Caco-2 (cell line): ENCODE data around the gene PPP1R13B. TPM values are rescaled to one million over a fixed set of nuclear protein-coding genes. Genes with fewer than 3 reads are reported as not detected.
A peak's percentile ranks its signal among the peaks of the same experiment; 100 is the strongest.

ENCODE experiments used
- Bru-seq: library from RNA; stranded (reverse); fragments of 400-500 nt; gene quantifications from one replicate; lab custom pipeline; 2021; lab: Mats Ljungman, UMichigan
- BruChase-seq, 2 experiments: library from RNA; stranded (reverse); fragments of 400-500 nt; gene quantifications; one replicate each; lab custom pipeline; 2021; lab: Mats Ljungman, UMichigan
- BruUV-seq: library from RNA; stranded (reverse); fragments of 400-500 nt; replicated peaks from 2 replicates; lab custom pipeline; 2021; lab: Mats Ljungman, UMichigan
- CTCF ChIA-PET: fragments of 300-600 bp; sonication (Branson Sonifier 250); formaldehyde crosslinking; loops from one replicate; lab custom pipeline; 2022; ENCODE audit warnings: antibody characterized with exemption; lab: Charles Lee
- POLR2A ChIA-PET: fragments of 300-600 bp; sonication (Branson Sonifier 250); formaldehyde crosslinking; loops from one replicate; lab custom pipeline; 2022; ENCODE audit warnings: antibody characterized with exemption; lab: Charles Lee
- DNase-seq, 2 experiments: peaks; one replicate each; pipeline versions ENCODE4 v3.0.0 to v3.0.0-alpha.2; 2020 to 2022
- H3K27me3 ChIP-seq: replicated peaks from 2 replicates; pipeline ENCODE4 v1.6.0; 2011; ENCODE audit warnings: low read length; ENCODE audit not compliant: control insufficient read depth, insufficient read depth
- H3K36me3 ChIP-seq: 2 replicates; pipeline ENCODE4 v1.5.1; 2011; ENCODE audit warnings: low read length; ENCODE audit not compliant: control insufficient read depth, insufficient read depth
- H3K4me1 ChIP-seq: fragments of 250-450 bp; sonication (Bioruptor Pico); 2 replicates; pipeline ENCODE4 v1.5.1; 2020; ENCODE audit warnings: mild to moderate bottlenecking
- H3K4me3 ChIP-seq: 2 replicates; pipeline ENCODE4 v1.5.1; 2011; ENCODE audit warnings: low read depth, mild to moderate bottlenecking, control low read depth, low read length
- H3K9me3 ChIP-seq: fragments of 250-450 bp; sonication (Bioruptor Pico); 2 replicates; pipeline ENCODE4 v1.5.1; 2020; ENCODE audit warnings: mild to moderate bottlenecking, moderate library complexity
- H3K27ac Mint-ChIP-seq: one replicate; pipeline ENCODE4 v1.8.0; 2022; ENCODE audit warnings: mixed read lengths; ENCODE audit not compliant: unreplicated experiment
- H3K27me3 Mint-ChIP-seq: one replicate; pipeline ENCODE4 v1.8.0; 2022; ENCODE audit warnings: mixed read lengths; ENCODE audit not compliant: insufficient read depth, unreplicated experiment
- H3K36me3 Mint-ChIP-seq: one replicate; pipeline ENCODE4 v1.8.0; 2022; ENCODE audit warnings: mild to moderate bottlenecking, mixed read lengths; ENCODE audit not compliant: insufficient read depth, unreplicated experiment
- H3K4me1 Mint-ChIP-seq: one replicate; pipeline ENCODE4 v1.8.0; 2022; ENCODE audit warnings: low read depth, mixed read lengths; ENCODE audit not compliant: unreplicated experiment
- H3K4me3 Mint-ChIP-seq: one replicate; pipeline ENCODE4 v1.8.0; 2022; ENCODE audit warnings: mild to moderate bottlenecking, moderate library complexity, mixed read lengths; ENCODE audit not compliant: unreplicated experiment
- H3K9me3 Mint-ChIP-seq: one replicate; pipeline ENCODE4 v1.8.0; 2022; ENCODE audit warnings: mixed read lengths; ENCODE audit not compliant: unreplicated experiment
- CTCF ChIP-seq, 2 experiments: fragments of 200-600 bp in 1 of 2; IDR thresholded peaks; 1 replicate in 1 of 2; 2 replicates in 1 of 2; pipeline versions ENCODE4 v1.5.1 to v1.8.0; 2011 to 2022; ENCODE audit warnings: antibody characterized with exemption in 1 of 2, control low read depth in 1 of 2, inconsistent platforms in 1 of 2, low read depth in 1 of 2, low read length in 1 of 2, mild to moderate bottlenecking in 1 of 2, moderate library complexity in 1 of 2; ENCODE audit not compliant: insufficient read depth in 1 of 2, severe bottlenecking in 1 of 2, unreplicated experiment in 1 of 2
- intact Hi-C: fragments of 100-400 bp; cut with micrococcal nuclease; formaldehyde crosslinking; loops from one replicate; pipeline ENCODE4 v1.10.0; 2022; ENCODE audit not compliant: unreplicated experiment
- long read RNA-seq: library from polyadenylated mRNA; stranded (forward); transcript quantifications from one replicate; pipeline ENCODE4 v2.0.0, GENCODE V29; 2022
- total RNA-seq: library from RNA; stranded (reverse); gene quantifications from 2 replicates; pipeline ENCODE4 v1.2.3, GENCODE V29; 2022

The PPP1R13B gene
- total RNA-seq (15.8 and 16.7 TPM in 2 replicates), Bru-seq, nascent RNA (percentile 54 among the genes with signal in this experiment), BruChase-seq, experiment 1, labeled RNA remaining after a 2-hour chase (percentile 58 among the genes with signal in this experiment), BruChase-seq, experiment 2, labeled RNA remaining after a 6-hour chase (percentile 56 among the genes with signal in this experiment)
- long read RNA-seq, partial matches to known transcripts, result 6 of 9 reads
- long read RNA-seq, other reads (novel, unspliced or antisense), result 2 of 9 reads

GRCh38 chr14:103847451-103848174 lies at the start of gene PPP1R13B:
Gene PPP1R13B, minus strand, starts transcription at chr14:103847575. Its CDS starts 268 bp downstream, at chr14:103847307.
- POLR2A ChIA-PET, result no interaction called here
- Histone ChIP-seq H3K9me3 (no peaks in the 10 kb centered on the region), H3K36me3 (no peaks in the 10 kb centered on the region), H3K4me3 (peak within 1 kb of the TSS; percentile 91), H3K27me3 (no peaks in the 10 kb centered on the region), H3K4me1 (peaks cover 6% of the 10 kb centered on the region)
- Mint-ChIP-seq H3K9me3 (no peaks in the 10 kb centered on the region), H3K4me1 (no peaks in the 10 kb centered on the region), H3K36me3 (peaks cover 11% of the 10 kb centered on the region), H3K4me3 (peak within 1 kb of the TSS; percentile 84), H3K27ac (peak within 1 kb of the TSS; percentile 45), H3K27me3 (no peaks in the 10 kb centered on the region)
- no peak for TF ChIP-seq CTCF (IDR thresholded peaks at IDR 0.05; ENCODE audit: insufficient read depth in 1 of 2, low read depth in 1 of 2, low read length in 1 of 2, severe bottlenecking in 1 of 2, unreplicated experiment in 1 of 2)
- BruUV-seq, result no TSS peak
- peak; percentile 92 to 96 for DNase-seq
- CTCF ChIA-PET, result no interaction called here
- intact Hi-C loops, result loop anchor here (1.0 to 2.0 kb wide), 2 partner anchors 33 to 63 kb away; no protein-coding TSS in a partner anchor

GRCh38 chr14:103896578-103896977 lies 49.2 kb upstream of the PPP1R13B start:
- H3K4me1 Mint-ChIP-seq, result no peaks in the 10 kb centered on the region
- no peak for TF ChIP-seq CTCF (IDR thresholded peaks at IDR 0.05; ENCODE audit: insufficient read depth in 1 of 2, low read depth in 1 of 2, low read length in 1 of 2, severe bottlenecking in 1 of 2, unreplicated experiment in 1 of 2)
- H3K27me3 Mint-ChIP-seq, result no peaks in the 10 kb centered on the region
- POLR2A ChIA-PET, result no interaction called here
- Histone ChIP-seq H3K9me3 (no peaks in the 10 kb centered on the region), H3K4me1 (no peaks in the 10 kb centered on the region), H3K4me3 (no peak overlapping the region), H3K27me3 (no peaks in the 10 kb centered on the region), H3K36me3 (no peaks in the 10 kb centered on the region)
- H3K9me3 Mint-ChIP-seq, result peaks cover 11% of the 10 kb centered on the region
- intact Hi-C loops, result no loop called here
- CTCF ChIA-PET, result interaction anchor here (1.0 kb wide), 1 partner anchor 289 kb away, joined by 3 read pairs; no protein-coding TSS in a partner anchor
- no TSS peak for BruUV-seq
- H3K27ac Mint-ChIP-seq, result no peak overlapping the region
- H3K36me3 Mint-ChIP-seq, result no peaks in the 10 kb centered on the region
- H3K4me3 Mint-ChIP-seq, result no peak overlapping the region
- DNase-seq, result no peak

- H3K27ac Mint-ChIP-seq, result no peak overlapping the region
- TF ChIP-seq CTCF (IDR thresholded peaks at IDR 0.05; ENCODE audit: insufficient read depth in 1 of 2, low read depth in 1 of 2, low read length in 1 of 2, severe bottlenecking in 1 of 2, unreplicated experiment in 1 of 2), result no peak
- H3K4me1 Mint-ChIP-seq, result no peaks in the 10 kb centered on the region
- no TSS peak for BruUV-seq
- H3K9me3 ChIP-seq, result no peaks in the 10 kb centered on the region
- DNase-seq, result no peak
- CTCF ChIA-PET, result no interaction called here
- H3K27me3 Mint-ChIP-seq, result no peaks in the 10 kb centered on the region
- H3K4me3 ChIP-seq, result no peak overlapping the region
- H3K4me1 ChIP-seq, result no peaks in the 10 kb centered on the region
- no peaks in the 10 kb centered on the region for H3K27me3 ChIP-seq
- peaks cover 11% of the 10 kb centered on the region for H3K9me3 Mint-ChIP-seq
- POLR2A ChIA-PET, result no interaction called here
- H3K4me3 Mint-ChIP-seq, result no peak overlapping the region
- H3K36me3 Mint-ChIP-seq, result no peaks in the 10 kb centered on the region
- intact Hi-C loops, result no loop called here
- H3K36me3 ChIP-seq, result no peaks in the 10 kb centered on the region
Measured at GRCh38 chr14:103894723-103895059, 47.3 kb upstream of the PPP1R13B start.
